Fibroblast of lung (primary cell): ENCODE results near the gene ATP9B.

Experiments
- EZH2 ChIP-seq: IDR thresholded peaks from 2 replicates; pipeline ENCODE4 v1.5.1; 2012; ENCODE audit warnings: low read length, control low read depth, mild to moderate bottlenecking; ENCODE audit errors: missing control alignments
- TF ChIP-seq, protein P1 (sequence below), 2 donors: IDR thresholded peaks in 1 of 2; conservative IDR thresholded peaks in 1 of 2; 1 replicate in 1 of 2; 2 replicates in 1 of 2; pipeline ENCODE4 v1.5.1; 2011 to 2012; ENCODE audit warnings: low read length in 2 of 2, control low read depth in 1 of 2, inconsistent platforms in 1 of 2, low read depth in 1 of 2, mild to moderate bottlenecking in 1 of 2

DNA sequence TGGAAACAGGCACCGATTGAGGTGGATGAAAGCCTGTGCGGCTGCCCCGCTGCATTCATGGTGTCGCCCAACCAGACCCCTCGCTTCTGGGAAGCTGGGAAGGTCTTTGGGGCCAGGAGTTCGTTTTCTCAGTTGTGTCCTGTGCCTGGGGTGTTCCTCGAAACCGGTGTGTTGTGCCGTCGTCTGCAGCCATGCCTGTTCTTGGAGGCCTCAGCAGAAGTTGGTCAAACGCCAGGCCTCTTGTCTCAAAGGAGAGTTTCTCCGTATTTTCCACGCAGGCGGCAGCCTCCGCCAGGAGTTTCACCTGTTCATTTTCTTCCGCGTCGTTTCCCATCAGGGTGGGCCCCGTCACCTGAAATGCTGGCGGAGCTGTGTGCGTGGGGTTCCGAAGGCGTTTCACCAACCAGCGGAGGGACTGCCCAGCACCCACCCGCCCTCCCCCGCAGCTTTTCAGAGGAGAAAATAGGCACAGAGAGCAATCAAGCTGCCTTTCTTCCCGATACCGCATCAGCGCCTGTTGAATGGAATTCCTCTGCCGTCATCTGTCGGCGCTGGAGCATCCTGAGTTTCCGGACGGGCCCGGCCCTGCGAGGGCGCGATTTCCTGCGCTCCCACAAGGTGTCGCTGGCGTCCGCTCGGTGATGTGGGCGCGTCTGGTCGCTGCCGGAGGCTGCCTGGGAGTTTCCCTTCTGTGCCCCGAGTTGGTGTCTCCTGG lies 309.5 kb downstream of the ATP9B start:
- TF ChIP-seq, protein P1, sequence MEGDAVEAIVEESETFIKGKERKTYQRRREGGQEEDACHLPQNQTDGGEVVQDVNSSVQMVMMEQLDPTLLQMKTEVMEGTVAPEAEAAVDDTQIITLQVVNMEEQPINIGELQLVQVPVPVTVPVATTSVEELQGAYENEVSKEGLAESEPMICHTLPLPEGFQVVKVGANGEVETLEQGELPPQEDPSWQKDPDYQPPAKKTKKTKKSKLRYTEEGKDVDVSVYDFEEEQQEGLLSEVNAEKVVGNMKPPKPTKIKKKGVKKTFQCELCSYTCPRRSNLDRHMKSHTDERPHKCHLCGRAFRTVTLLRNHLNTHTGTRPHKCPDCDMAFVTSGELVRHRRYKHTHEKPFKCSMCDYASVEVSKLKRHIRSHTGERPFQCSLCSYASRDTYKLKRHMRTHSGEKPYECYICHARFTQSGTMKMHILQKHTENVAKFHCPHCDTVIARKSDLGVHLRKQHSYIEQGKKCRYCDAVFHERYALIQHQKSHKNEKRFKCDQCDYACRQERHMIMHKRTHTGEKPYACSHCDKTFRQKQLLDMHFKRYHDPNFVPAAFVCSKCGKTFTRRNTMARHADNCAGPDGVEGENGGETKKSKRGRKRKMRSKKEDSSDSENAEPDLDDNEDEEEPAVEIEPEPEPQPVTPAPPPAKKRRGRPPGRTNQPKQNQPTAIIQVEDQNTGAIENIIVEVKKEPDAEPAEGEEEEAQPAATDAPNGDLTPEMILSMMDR (conservative IDR thresholded peaks at IDR 0.05 in 1 of 2, IDR thresholded peaks at IDR 0.05 in 1 of 2; ENCODE audit: low read depth in 1 of 2, low read length in 2 of 2), result peak; percentile 84 to 92
- TF ChIP-seq EZH2, result no peak
